ENCODE measurements around the gene SOCS4. TPM values are rescaled to one million over a fixed set of nuclear protein-coding genes. Genes with fewer than 3 reads are reported as not detected.
A peak's percentile ranks its signal among the peaks of the same experiment; 100 is the strongest.
"Not testable (repeated sequence)": the region's sequence is repeated elsewhere in the genome, so short reads cannot be mapped to it uniquely, and the experiment has no call there.

Gene SOCS4
- polyA plus RNA-seq (ENCODE audit: insufficient read length in 4 of 4): 10 to 100 TPM; 15.7 to 23.4 (median 18.3) TPM

DNA sequence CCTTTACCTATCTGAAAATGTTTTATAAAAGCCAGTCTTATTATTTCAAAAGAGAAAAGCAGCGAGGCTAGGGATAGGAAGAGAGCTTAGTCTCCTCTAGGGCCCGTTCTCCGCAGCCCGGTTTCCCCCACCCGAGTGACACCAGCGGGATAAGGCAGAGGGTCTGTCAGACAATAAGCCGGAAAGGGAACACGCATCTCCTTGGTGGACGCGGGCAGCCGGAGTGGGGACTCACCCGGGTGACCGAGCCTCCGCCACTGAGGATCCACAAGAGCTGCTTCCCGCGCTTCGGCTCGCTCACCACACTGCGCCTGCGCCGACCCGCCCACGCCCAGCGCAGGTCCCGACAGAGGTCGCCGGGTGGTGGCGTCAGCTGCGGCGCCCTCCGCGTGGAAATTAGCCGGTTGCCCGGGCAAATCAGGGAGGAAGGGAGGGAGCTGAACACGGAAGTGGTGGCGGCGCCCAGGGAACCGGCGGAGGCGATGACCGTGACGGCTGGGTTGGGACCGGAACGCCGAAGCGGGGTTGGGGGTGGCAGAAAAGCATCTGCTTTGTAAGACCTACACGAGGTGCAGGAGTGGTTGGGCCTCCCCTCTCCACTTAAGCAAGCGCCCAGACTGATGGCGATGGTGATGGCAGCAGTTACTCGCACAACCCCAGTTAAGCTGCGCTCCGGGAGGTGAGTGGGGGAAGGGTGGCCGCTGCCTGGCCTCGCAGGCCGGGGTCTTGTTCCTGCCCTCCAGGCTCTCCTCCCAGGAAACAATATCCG lies at the start of gene SOCS4, which contains the start of gene WDHD1:
SOCS4 (plus strand) TSS at position 444 of the 769 bp plus-strand sequence. CDS start 15,806 bp downstream, outside the sequence.
WDHD1 (minus strand) TSS at position 307 of the 769 bp plus-strand sequence. CDS start 312 bp downstream, outside the sequence.
- DNase-seq (ENCODE audit: low read depth in 4 of 4, low spot score in 2 of 4): peak; percentile 74 to 89 (median 85)

DNA sequence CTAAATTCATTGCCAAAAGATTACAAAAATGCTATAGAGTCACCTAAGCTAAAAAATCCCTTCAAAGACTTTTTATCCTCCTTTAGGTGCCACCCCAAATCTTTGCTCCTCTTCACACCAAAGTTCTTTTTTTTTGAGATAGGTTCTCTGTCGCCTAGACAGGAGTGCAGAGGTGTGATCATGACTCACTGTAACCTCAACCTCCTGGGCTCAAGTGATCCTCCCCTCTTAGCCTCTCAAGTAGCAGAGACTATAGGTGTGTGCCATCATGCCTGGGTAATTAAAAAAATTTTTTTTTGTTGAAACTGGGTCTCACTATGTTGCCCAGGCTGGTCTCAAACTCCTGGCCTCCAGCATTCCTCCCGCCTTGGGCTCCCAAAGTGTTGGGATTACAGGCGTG lies 48.0 kb upstream of the SOCS4 start:
- no peak for DNase-seq (ENCODE audit: low read depth in 4 of 4, low spot score in 2 of 4)

DNA sequence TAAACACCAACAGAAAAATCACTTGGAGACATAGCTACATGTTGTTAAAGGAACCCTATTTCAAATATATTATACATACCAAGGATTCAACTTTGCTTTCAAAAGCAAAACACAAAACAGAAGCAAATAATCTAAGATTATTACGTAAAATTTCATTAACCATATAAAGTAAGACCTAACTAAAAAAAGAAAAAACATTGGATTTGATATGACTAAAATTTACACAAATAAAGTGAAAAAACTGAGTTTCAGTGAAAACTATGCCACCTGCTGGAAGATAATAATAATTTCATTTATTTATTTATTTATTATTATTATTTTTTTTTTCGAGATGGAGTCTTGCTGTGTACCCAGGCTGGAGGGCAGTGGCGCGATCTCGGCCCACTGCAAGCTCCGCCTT lies 45.3 kb upstream of the SOCS4 start:
- DNase-seq (ENCODE audit: low read depth in 4 of 4, low spot score in 2 of 4): no peak

DNA sequence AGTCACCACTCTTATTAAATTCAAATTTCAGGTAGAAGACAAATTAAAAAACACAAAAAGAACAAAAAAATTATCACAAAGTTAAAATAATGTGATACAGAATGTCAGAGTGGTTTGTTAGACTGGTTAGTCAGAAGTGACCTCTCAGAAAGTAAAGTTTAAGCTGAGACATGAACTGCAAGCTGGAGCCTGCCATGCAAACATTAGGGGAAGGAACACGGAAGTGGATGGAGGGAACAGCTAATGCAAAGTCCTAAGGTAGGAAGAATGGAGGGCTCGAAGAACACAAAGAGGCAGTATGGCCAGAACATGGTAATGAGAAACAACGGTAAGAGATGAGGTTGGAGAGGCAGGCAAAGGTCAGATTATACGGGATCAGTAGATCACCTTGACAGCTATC lies 41.9 kb upstream of the SOCS4 start:
- DNase-seq (ENCODE audit: low read depth in 4 of 4, low spot score in 2 of 4): no peak

GRCh38 chr14:55000381-55000780 lies 26.7 kb upstream of the SOCS4 start:
- DNase-seq (ENCODE audit: low read depth in 4 of 4, low spot score in 2 of 4): no peak

DNA sequence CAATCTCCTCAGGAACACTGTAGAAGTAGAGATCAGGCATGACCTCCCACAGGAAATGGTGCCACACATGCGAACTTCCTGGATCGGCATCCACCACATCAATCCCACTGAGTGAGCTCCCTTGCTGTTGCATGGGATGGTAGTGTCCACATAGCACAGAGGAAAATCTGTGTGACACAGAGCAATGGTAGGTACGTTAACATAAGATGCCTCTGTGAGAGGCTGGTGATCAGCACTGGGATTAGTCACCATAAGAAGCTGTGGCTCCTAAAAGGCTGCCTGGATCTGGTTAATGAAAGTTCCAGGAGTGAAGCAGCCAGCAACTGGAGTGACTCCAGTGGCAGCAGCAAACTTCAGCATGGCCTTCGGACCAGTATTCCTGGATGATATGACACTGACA lies 22.0 kb upstream of the SOCS4 start:
- no peak for DNase-seq (ENCODE audit: low read depth in 4 of 4, low spot score in 2 of 4)

- no peak for DNase-seq (ENCODE audit: low read depth in 4 of 4, low spot score in 2 of 4)
Measured at GRCh38 chr14:55015006-55015405, 12.0 kb upstream of the SOCS4 start.

GRCh38 chr14:55019968-55020554 lies 7.0 kb upstream of the SOCS4 start:
- DNase-seq (ENCODE audit: low read depth in 4 of 4, low spot score in 2 of 4): no peak

DNA sequence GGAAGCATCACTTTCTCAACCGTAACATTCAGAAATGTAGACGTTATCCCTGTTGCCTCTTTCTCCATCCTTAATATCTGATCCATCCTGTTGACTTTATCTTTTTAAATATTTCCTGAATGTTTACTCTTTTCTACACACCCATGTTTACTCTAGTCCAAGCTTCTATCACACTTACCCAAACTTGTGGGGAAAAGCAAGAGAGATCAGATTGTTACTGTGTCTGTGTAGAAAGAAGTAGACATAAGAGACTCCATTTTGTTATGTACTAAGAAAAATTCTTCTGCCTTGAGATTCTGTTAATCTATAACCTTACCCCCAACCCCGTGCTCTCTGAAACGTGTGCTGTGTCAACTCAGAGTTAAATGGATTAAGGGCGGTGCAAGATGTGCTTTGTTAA lies 2.7 kb upstream of the SOCS4 start:
- not testable (repeated sequence) for DNase-seq (ENCODE audit: low read depth in 4 of 4, low spot score in 2 of 4)

DNA sequence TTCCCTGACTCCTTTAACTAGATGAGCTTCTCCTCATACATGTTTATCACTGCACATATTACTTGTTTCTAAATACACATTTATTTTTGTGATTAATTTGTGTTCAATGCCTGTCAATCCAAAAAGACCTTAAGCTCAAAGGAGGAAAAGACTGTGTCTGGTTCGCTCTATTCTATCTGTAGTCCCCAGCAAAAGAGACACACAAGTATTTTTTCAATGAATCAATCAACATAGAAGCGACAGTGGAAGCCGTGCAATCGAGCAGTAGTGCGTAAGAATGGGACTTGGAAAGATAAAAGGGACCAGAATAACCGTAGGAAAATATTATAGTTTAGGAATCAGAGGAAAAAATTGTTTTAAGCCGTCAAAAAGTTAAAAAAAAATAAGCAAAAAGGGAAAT lies 1.1 kb upstream of the SOCS4 start:
- no peak for DNase-seq (ENCODE audit: low read depth in 4 of 4, low spot score in 2 of 4)

DNA sequence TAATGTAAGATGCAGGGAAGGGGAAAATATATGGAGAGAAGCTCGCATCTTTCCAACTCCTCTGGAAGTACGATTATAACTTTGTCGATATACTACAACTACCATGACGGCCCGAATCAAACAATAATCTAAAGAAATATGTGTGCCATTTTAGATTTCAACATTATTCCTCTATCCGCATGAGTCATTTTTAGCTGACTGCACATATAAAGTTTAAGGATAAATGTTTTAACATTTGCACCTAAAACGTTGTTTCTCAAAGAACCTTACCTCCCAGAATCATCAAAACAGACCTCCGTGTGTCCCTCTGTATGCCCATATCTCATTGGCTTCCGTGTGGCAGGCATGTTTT lies 619 bp upstream of the SOCS4 start:
- no peak for DNase-seq (ENCODE audit: low read depth in 4 of 4, low spot score in 2 of 4)

DNA sequence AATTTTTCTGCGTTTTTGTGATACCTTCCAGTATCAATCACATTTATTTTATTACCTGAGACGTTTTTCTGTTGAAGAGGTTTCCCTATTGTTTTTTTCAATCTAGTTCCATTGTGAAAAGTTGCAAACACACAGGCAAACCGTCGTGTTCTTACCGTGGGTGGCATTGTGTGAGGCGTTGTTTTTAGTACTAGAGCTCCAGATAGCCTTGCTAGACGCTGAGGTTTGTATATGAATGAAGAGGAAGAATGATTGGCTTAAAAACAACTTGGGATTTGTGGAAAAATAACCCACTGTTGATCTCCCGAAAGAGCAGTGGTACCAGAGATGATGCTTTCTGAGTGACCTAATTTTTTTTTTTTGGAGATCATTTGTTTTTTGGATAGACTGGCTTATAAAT lies 1.0 kb downstream of the SOCS4 start:
- DNase-seq (ENCODE audit: low read depth in 4 of 4, low spot score in 2 of 4): no peak

GRCh38 chr14:55028476-55028875 lies 1.4 kb downstream of the SOCS4 start:
- DNase-seq (ENCODE audit: low read depth in 4 of 4, low spot score in 2 of 4): no peak

DNA sequence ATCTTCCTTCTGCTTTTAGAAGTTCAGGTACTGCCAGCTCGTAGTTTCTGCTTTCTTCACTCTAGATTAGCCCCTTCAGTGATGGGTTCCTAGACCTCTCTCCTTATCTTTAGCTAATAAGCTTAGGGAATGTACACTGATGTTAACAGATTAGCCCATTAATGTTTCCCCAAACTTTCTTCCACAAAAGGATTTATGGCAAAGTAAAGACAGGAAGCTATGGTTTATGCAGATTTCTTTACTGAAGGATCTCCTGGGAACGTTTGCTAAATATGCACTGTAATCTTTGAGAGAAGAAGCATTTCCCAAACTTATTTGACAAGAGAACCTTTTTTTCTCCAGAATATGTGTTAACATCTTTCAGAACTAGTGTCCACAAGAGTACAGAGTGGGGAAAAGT lies 4.2 kb downstream of the SOCS4 start:
- no peak for DNase-seq (ENCODE audit: low read depth in 4 of 4, low spot score in 2 of 4)

DNA sequence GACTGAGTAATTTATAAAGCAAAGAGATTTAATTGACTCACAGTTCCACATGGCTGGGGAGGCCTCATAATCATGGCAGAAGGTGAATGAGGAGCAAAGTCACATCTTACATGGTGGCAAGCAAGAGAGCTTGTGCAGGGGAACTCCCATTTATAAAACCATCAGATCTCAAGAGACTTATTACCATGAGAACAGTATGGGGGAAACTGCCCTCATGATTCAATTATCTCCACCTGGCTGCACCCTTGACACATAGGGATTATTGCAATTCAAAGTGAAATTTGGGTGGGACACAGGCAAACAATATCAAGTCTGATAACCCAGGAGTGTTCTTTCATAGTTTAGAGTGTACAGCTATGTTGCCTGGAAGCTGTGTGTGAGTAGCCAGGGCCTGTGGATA lies 11.0 kb downstream of the SOCS4 start:
- not testable (repeated sequence) for DNase-seq (ENCODE audit: low read depth in 4 of 4, low spot score in 2 of 4)

- DNase-seq (ENCODE audit: low read depth in 4 of 4, low spot score in 2 of 4): no peak
Measured at GRCh38 chr14:55038708-55039107, 11.7 kb downstream of the SOCS4 start.

- no peak for DNase-seq (ENCODE audit: low read depth in 4 of 4, low spot score in 2 of 4)
Measured at GRCh38 chr14:55043528-55043927, 16.5 kb downstream of the SOCS4 start.

- no peak for DNase-seq (ENCODE audit: low read depth in 4 of 4, low spot score in 2 of 4)
Measured at GRCh38 chr14:55045087-55045486, 18.1 kb downstream of the SOCS4 start.

GRCh38 chr14:55047301-55048053 lies 20.4 kb downstream of the SOCS4 start:
- DNase-seq (ENCODE audit: low read depth in 4 of 4, low spot score in 2 of 4): no peak

DNA sequence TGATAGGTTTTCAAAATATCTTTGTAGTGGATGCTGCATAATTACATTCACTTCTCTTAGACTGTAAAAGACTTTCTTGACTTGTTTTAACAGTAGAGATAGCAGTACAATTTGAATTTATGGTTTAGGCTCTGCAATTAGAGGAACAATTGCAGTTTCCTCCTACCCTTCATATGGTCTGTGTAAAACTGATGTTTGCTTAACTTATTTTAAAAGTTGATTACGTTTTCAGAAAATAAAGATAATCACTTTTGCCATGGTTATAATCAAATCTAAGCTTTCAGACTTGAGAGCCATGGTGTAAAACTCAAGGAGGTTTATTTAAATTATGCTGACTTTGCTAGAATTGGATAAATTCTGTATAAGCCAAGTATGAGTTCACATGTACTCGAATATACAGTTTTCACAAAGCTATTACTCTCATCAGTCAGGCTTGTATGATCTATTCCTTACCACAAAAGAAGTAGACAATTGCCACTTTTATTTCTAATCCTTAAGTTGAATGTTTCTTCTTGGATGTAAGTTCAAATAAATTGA lies 21.9 kb downstream of the SOCS4 start:
- DNase-seq (ENCODE audit: low read depth in 4 of 4, low spot score in 2 of 4): no peak

DNA sequence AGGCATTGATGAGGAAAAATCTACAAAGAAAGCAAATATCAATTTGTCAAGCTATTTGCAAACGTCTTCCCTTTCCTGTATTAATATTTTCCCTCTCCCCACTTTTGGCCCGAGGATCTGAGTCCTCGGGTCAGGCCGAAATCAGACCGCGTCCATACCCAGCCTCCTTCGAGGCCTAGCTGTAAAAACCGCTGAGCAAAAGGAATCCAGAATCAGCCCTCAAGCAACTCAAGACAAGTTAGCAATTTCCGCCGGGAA lies 24.1 kb downstream of the SOCS4 start:
- DNase-seq (ENCODE audit: low read depth in 4 of 4, low spot score in 2 of 4): no peak

Data from left renal cortex interstitium (tissue), 4 donors.